ENCODE results near the gene LTO1. TPM values are rescaled to one million over a fixed set of nuclear protein-coding genes. Genes with fewer than 3 reads are reported as not detected.

Gene LTO1
- total RNA-seq = 10 to 100 TPM; 38.0 to 38.7 TPM
- 27.0 TPM for polyA plus RNA-seq (ENCODE audit: insufficient read depth, low read depth, low replicate concordance)
- long read RNA-seq, donor 1, partial matches to known transcripts = 0 of 3 reads
- long read RNA-seq, donor 1, other reads (novel, unspliced or antisense) = 0 of 3 reads
- long read RNA-seq, donor 2, partial matches to known transcripts = 0 of 5 reads
- long read RNA-seq, donor 2, other reads (novel, unspliced or antisense) = 0 of 5 reads

GRCh38 chr11:69674886-69675714 lies at the start of gene LTO1:
Gene LTO1, minus strand, starts transcription at chr11:69675353. Its CDS starts 114 bp downstream, at chr11:69675239.
- TF ChIP-seq, protein P1, sequence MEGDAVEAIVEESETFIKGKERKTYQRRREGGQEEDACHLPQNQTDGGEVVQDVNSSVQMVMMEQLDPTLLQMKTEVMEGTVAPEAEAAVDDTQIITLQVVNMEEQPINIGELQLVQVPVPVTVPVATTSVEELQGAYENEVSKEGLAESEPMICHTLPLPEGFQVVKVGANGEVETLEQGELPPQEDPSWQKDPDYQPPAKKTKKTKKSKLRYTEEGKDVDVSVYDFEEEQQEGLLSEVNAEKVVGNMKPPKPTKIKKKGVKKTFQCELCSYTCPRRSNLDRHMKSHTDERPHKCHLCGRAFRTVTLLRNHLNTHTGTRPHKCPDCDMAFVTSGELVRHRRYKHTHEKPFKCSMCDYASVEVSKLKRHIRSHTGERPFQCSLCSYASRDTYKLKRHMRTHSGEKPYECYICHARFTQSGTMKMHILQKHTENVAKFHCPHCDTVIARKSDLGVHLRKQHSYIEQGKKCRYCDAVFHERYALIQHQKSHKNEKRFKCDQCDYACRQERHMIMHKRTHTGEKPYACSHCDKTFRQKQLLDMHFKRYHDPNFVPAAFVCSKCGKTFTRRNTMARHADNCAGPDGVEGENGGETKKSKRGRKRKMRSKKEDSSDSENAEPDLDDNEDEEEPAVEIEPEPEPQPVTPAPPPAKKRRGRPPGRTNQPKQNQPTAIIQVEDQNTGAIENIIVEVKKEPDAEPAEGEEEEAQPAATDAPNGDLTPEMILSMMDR (IDR thresholded peaks at IDR 0.05) = peak in 2 of 3 experiments; percentile 26 to 46
- TF ChIP-seq POLR2A (IDR thresholded peaks at IDR 0.05) = no peak
- peak within 1 kb of the TSS; percentile 62 to 78 for H3K27ac ChIP-seq
- whole genome bisulfite sequencing, 2 donors = 1 to 6% methylated on average over 20 to 56 of the region's 72 CpGs
- no peaks in the 10 kb centered on the region for H3K9me3 ChIP-seq
- intact Hi-C loops (cut with DNase I; ENCODE audit: low total_unique reads) = no loop called here
- peak; percentile 97 for DNase-seq
- peak within 1 kb of the TSS; percentile 98 to 99 for H3K4me3 ChIP-seq
- no peaks in the 10 kb centered on the region for H3K36me3 ChIP-seq (ENCODE audit: low read depth, missing control alignments)
- no peaks in the 10 kb centered on the region for H3K27me3 ChIP-seq
- peaks cover 22% of the 10 kb centered on the region for H3K4me1 ChIP-seq

DNA sequence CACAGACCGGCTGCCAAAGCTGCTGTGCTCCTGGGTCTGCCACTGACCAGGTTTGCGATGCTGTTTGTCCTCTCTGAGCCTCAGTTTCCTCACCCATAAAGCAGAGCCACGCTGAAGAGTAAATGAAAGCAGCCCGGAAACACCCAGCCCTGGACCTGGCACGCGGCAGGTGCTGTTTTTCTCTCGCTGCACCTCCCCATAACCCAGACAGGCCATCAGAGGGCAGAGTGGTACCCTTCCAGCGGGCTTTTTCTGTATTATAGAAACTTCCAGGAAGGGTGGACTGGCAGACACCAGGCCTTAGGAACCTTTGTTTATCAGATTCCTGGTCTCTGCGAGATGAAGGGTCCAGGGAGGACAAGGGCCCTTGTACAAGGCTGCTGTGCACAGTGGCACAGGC lies 46.6 kb upstream of the LTO1 start:
- H3K36me3 ChIP-seq (ENCODE audit: low read depth, missing control alignments) = no peaks in the 10 kb centered on the region
- H3K27ac ChIP-seq = no peak overlapping the region
- H3K4me3 ChIP-seq = no peak overlapping the region
- 52 to 77% methylated on average over 9 of the region's 9 CpGs for WGBS, 2 donors
- H3K9me3 ChIP-seq = no peaks in the 10 kb centered on the region
- no peak for DNase-seq
- TF ChIP-seq, protein P1 (IDR thresholded peaks at IDR 0.05) = no peak
- TF ChIP-seq POLR2A (IDR thresholded peaks at IDR 0.05) = no peak
- peaks cover 3% of the 10 kb centered on the region for H3K4me1 ChIP-seq
- intact Hi-C loops (cut with DNase I; ENCODE audit: low total_unique reads) = no loop called here
- no peaks in the 10 kb centered on the region for H3K27me3 ChIP-seq

- DNase-seq = no peak
- Histone ChIP-seq H3K4me1 (peaks cover 3% of the 10 kb centered on the region), H3K36me3 (ENCODE audit: low read depth, missing control alignments) (no peaks in the 10 kb centered on the region), H3K27ac (no peak overlapping the region), H3K27me3 (no peaks in the 10 kb centered on the region), H3K4me3 (no peak overlapping the region), H3K9me3 (no peaks in the 10 kb centered on the region)
- TF ChIP-seq, protein P1 (IDR thresholded peaks at IDR 0.05) = no peak
- TF ChIP-seq POLR2A (IDR thresholded peaks at IDR 0.05) = no peak
- WGBS, 2 donors = 44 to 49% methylated on average over 14 of the region's 14 CpGs
- intact Hi-C loops (cut with DNase I; ENCODE audit: low total_unique reads) = no loop called here
These were observed 46.0 kb upstream of the LTO1 start for GRCh38 chr11:69721106-69721505.

GRCh38 chr11:69718912-69719311 lies 43.8 kb upstream of the LTO1 start:
- Histone ChIP-seq H3K9me3 (no peaks in the 10 kb centered on the region), H3K27me3 (no peaks in the 10 kb centered on the region), H3K4me1 (peaks cover 3% of the 10 kb centered on the region), H3K36me3 (ENCODE audit: low read depth, missing control alignments) (no peaks in the 10 kb centered on the region), H3K4me3 (no peak overlapping the region), H3K27ac (no peak overlapping the region)
- intact Hi-C loops (cut with DNase I; ENCODE audit: low total_unique reads) = no loop called here
- WGBS, 2 donors = 84 to 91% methylated on average over 6 of the region's 8 CpGs
- no peak for DNase-seq
- TF ChIP-seq, protein P1 (IDR thresholded peaks at IDR 0.05) = no peak
- TF ChIP-seq POLR2A (IDR thresholded peaks at IDR 0.05) = no peak
